NCI-H1930 (cell line): ENCODE measurements around the gene ATE1.

ENCODE experiments used
- DNase-seq, 2 experiments: peaks; one replicate each; lab custom pipeline; 2025; lab: John Stamatoyannopoulos, UW

Gene ATE1

GRCh38 chr10:121694327-121694965 is 233.4 kb downstream of the ATE1 start:
- no peak for DNase-seq

- no peak for DNase-seq
Measured at GRCh38 chr10:121692626-121693025, 235.2 kb downstream of the ATE1 start.

DNA sequence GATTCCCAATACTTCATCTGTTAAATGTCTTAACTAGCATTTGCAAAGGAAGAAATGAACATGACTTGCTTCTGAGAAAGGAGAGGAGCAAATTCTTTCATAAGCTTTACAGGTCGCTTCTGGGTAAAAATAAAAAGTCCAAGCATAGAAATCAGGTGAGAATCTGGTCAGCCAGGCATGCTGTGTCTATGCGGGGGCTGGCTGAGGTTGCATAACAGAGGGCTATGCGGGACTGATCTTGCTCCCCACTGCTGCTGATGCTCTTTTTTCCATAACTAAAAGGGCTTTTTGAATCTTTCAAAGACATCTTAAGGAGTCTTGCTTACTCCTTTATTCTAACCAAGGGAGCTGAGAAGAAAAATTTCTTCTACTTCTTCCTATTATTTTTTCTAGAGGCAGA is 236.9 kb downstream of the ATE1 start:
- DNase-seq, result no peak
